Neuronal stem cell (in vitro differentiated cells): ENCODE results near the gene DPPA2. TPM values are rescaled to one million over a fixed set of nuclear protein-coding genes. Genes with fewer than 3 reads are reported as not detected.

Experiments
- DNase-seq: peaks from one replicate; pipeline ENCODE4 v3.0.0-alpha.2; 2013; ENCODE audit warnings: low spot score
- H2AFZ ChIP-seq: one replicate; pipeline ENCODE4 v1.6.1; 2013; ENCODE audit warnings: mild to moderate bottlenecking, low read length, inconsistent platforms
- H2AK5ac ChIP-seq: 2 replicates; pipeline ENCODE4 v1.6.1; 2013; ENCODE audit warnings: low read depth, mild to moderate bottlenecking, inconsistent platforms, low read length, moderate library complexity, mixed read lengths
- H2BK120ac ChIP-seq: 2 replicates; pipeline ENCODE4 v1.6.1; 2013; ENCODE audit warnings: low read depth, mild to moderate bottlenecking, inconsistent platforms, low read length, moderate library complexity, mixed read lengths
- H2BK12ac ChIP-seq: one replicate; pipeline ENCODE4 v1.6.1; 2013; ENCODE audit warnings: low read length, inconsistent platforms
- H2BK15ac ChIP-seq: 2 replicates; pipeline ENCODE4 v1.6.1; 2013; ENCODE audit warnings: mild to moderate bottlenecking, low read length, inconsistent platforms, mixed read lengths
- H2BK5ac ChIP-seq: one replicate; pipeline ENCODE4 v1.6.1; 2013; ENCODE audit warnings: inconsistent platforms, mild to moderate bottlenecking, low read length, moderate library complexity
- H3K14ac ChIP-seq: one replicate; pipeline ENCODE4 v1.6.1; 2013; ENCODE audit warnings: low read length, inconsistent platforms
- H3K18ac ChIP-seq: 2 replicates; pipeline ENCODE4 v1.6.1; 2013; ENCODE audit warnings: low read length, inconsistent platforms
- H3K23ac ChIP-seq: 2 replicates; pipeline ENCODE4 v1.6.1; 2013; ENCODE audit warnings: low read depth, mild to moderate bottlenecking, mixed read lengths, low read length, inconsistent platforms; ENCODE audit not compliant: poor library complexity
- H3K27ac ChIP-seq: replicated peaks from 3 replicates; pipeline ENCODE4 v1.5.1; 2013; ENCODE audit warnings: low read length, inconsistent platforms
- H3K27me3 ChIP-seq, 3 experiments: 2 replicates each; pipeline ENCODE4 v1.6.1; 2013; ENCODE audit warnings: low read length in 3 of 3, mild to moderate bottlenecking in 2 of 3, inconsistent platforms in 1 of 3, low read depth in 1 of 3, mixed read lengths in 1 of 3, moderate library complexity in 1 of 3; ENCODE audit not compliant: control insufficient read depth in 3 of 3, insufficient read depth in 3 of 3
- H3K36me3 ChIP-seq, 2 donors: replicated peaks in 1 of 2; 2 replicates each; pipeline ENCODE4 v1.6.1; 2013; ENCODE audit warnings: low read length in 2 of 2; ENCODE audit not compliant: control insufficient read depth in 2 of 2, insufficient read depth in 2 of 2
- H3K4ac ChIP-seq: 2 replicates; pipeline ENCODE4 v1.6.1; 2013; ENCODE audit warnings: inconsistent platforms, mild to moderate bottlenecking, low read length, moderate library complexity
- H3K4me1 ChIP-seq, 2 donors: 1 replicate in 1 of 2; 2 replicates in 1 of 2; pipeline ENCODE4 v1.6.1; 2013; ENCODE audit warnings: low read length in 2 of 2, low read depth in 1 of 2; ENCODE audit not compliant: control insufficient read depth in 2 of 2, insufficient read depth in 1 of 2
- H3K4me2 ChIP-seq: one replicate; pipeline ENCODE4 v1.6.1; 2013; ENCODE audit warnings: mild to moderate bottlenecking, low read length, inconsistent platforms; ENCODE audit not compliant: insufficient read depth, poor library complexity, severe bottlenecking
- H3K4me3 ChIP-seq, 2 donors: 2 replicates each; pipeline ENCODE4 v1.5.1; 2013; ENCODE audit warnings: low read length in 2 of 2, mild to moderate bottlenecking in 2 of 2, inconsistent platforms in 1 of 2, moderate library complexity in 1 of 2
- H3K79me1 ChIP-seq: one replicate; pipeline ENCODE4 v1.6.1; 2013; ENCODE audit warnings: low read depth, mild to moderate bottlenecking, inconsistent platforms, low read length, moderate library complexity
- H3K9ac ChIP-seq: one replicate; pipeline ENCODE4 v1.6.1; 2013; ENCODE audit warnings: mild to moderate bottlenecking, low read depth, low read length, inconsistent platforms; ENCODE audit not compliant: poor library complexity
- H3K9me3 ChIP-seq, 2 donors: replicated peaks in 1 of 2; 2 replicates each; pipeline versions ENCODE3 to v1.6.1; 2013; ENCODE audit warnings: low read length in 2 of 2, mild to moderate bottlenecking in 2 of 2, inconsistent platforms in 1 of 2, low read depth in 1 of 2, mixed read lengths in 1 of 2, moderate library complexity in 1 of 2; ENCODE audit not compliant: control insufficient read depth in 2 of 2, insufficient read depth in 1 of 2
- H4K8ac ChIP-seq: one replicate; pipeline ENCODE4 v1.6.1; 2013; ENCODE audit warnings: low read depth, mild to moderate bottlenecking, inconsistent platforms, low read length, moderate library complexity
- H4K91ac ChIP-seq: one replicate; pipeline ENCODE4 v1.6.1; 2013; ENCODE audit warnings: low read length, low read depth, mild to moderate bottlenecking, inconsistent platforms; ENCODE audit not compliant: poor library complexity
- WGBS, 2 donors: extraction: QIAGEN DNeasy Blood & Tissue Kit; methylation state at CpG; one replicate each; pipeline ENCODE4 v1.1.7; 2013; ENCODE audit warnings: missing lambda C conversion rate in 2 of 2, mixed read lengths in 1 of 2; ENCODE audit not compliant: insufficient read length in 2 of 2, insufficient replicate concordance in 1 of 2; ENCODE audit errors: extremely low coverage in 2 of 2; 5-methylcytosine and 5-hydroxymethylcytosine counted together
- small RNA-seq: library from polyadenylated mRNA; stranded (forward); fragments of <200 nt; extraction: miRNeasy Mini kit (QIAGEN cat#:217004); gene quantifications from one replicate; pipeline ENCODE3, GENCODE V24; 2013; ENCODE audit not compliant: insufficient read depth

The DPPA2 gene

DNA sequence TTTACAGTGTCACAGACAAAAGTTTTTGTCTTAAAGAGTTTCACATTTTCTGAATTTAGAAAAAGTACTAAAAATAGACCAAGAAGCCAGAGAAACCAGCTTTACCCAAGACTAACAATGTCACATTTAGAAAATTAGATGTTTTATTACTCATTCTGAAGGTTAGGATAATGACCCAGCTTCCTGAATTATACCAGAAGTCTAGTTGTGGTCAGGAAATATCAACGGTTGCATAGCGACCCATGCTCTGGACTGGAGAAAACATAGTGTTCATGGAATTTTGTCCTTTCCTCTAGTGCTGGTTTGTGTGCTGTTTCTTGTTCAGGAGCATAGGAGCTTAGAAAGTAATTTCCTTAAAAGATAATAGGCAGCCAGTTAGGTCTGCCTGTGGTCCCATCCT lies 59.0 kb downstream of the DPPA2 start:
- no peak for DNase-seq
- no peak overlapping the region for H2BK15ac ChIP-seq
- H2AK5ac ChIP-seq: no peak overlapping the region
- no peak overlapping the region for H4K8ac ChIP-seq
- H2BK5ac ChIP-seq: no peak overlapping the region
- WGBS, 2 donors: no CpG with 5 or more reads among the region's 2 CpGs
- no peak overlapping the region for H3K23ac ChIP-seq
- no peak overlapping the region for H2AFZ ChIP-seq
- H3K79me1 ChIP-seq: no peaks in the 10 kb centered on the region
- no peak overlapping the region for H3K4ac ChIP-seq
- H3K14ac ChIP-seq: no peak overlapping the region
- H3K4me3 ChIP-seq: no peak overlapping the region
- no peaks in the 10 kb centered on the region for H3K4me1 ChIP-seq
- no peak overlapping the region for H3K9ac ChIP-seq
- no peak overlapping the region for H3K27ac ChIP-seq
- no peak overlapping the region for H3K18ac ChIP-seq
- H2BK120ac ChIP-seq: no peak overlapping the region
- H4K91ac ChIP-seq: no peak overlapping the region
- no peaks in the 10 kb centered on the region for H3K27me3 ChIP-seq
- H3K4me2 ChIP-seq: no peak overlapping the region
- no peak overlapping the region for H2BK12ac ChIP-seq
- no peaks in the 10 kb centered on the region for H3K9me3 ChIP-seq
- H3K36me3 ChIP-seq: no peaks in the 10 kb centered on the region

DNA sequence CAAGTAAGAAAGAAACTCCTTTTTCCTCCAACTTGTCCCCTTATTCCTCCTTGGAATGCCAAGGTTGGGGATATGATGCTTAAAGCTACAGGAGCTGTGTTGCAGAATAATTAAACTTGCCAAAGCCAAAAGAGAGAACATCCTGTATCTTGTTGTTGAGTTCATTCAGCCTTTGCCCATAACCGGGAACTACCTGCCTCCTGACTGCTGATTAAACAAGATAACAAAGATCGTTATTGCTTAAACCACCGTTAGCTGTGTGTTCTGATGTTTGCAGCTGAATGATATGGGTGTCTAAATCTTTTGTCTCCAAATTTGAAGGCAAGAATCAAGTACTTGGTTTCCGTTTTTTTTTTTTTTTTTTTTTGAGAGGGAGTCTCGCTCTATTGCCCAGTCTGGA lies 61.5 kb downstream of the DPPA2 start:
- Histone ChIP-seq H3K4ac (no peak overlapping the region), H3K36me3 (no peaks in the 10 kb centered on the region), H2AFZ (no peak overlapping the region), H4K8ac (no peak overlapping the region), H3K9ac (no peak overlapping the region), H3K79me1 (no peaks in the 10 kb centered on the region), H4K91ac (no peak overlapping the region), H2BK120ac (no peak overlapping the region), H3K4me1 (no peaks in the 10 kb centered on the region), H3K4me3 (no peak overlapping the region), H2BK15ac (no peak overlapping the region), H3K27ac (no peak overlapping the region), H3K27me3 (no peaks in the 10 kb centered on the region), H3K9me3 (no peaks in the 10 kb centered on the region), H3K14ac (no peak overlapping the region), H3K4me2 (no peak overlapping the region), H2BK5ac (no peak overlapping the region), H3K18ac (no peak overlapping the region), H2BK12ac (no peak overlapping the region), H3K23ac (no peak overlapping the region), H2AK5ac (no peak overlapping the region)
- no peak for DNase-seq
- WGBS, 2 donors: no CpG with 5 or more reads among the region's 5 CpGs

DNA sequence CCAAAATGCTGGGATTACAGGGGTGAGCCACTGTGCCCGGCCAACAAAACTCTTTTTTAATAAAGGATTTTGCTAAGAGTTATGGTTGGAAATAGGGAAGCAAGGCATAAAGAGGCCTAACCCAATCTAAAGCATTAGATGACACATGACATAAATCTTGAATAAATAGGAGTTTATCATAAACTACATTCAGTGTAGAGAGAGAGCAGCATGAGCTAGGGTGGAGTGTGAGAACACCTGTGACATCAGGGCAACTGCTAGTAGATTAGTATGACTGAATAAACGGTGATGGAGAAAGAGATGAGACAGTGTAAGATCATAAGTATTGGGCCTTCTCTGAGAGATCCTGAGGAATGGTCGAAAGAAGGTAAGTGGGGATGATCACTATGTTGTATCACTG lies 63.7 kb downstream of the DPPA2 start:
- no peak overlapping the region for H3K9ac ChIP-seq
- no peak overlapping the region for H2BK15ac ChIP-seq
- no peak overlapping the region for H4K91ac ChIP-seq
- H3K4me3 ChIP-seq: no peak overlapping the region
- no peak overlapping the region for H3K4ac ChIP-seq
- no peak overlapping the region for H2BK5ac ChIP-seq
- no peak for DNase-seq
- H3K27ac ChIP-seq: no peak overlapping the region
- no peak overlapping the region for H4K8ac ChIP-seq
- no peaks in the 10 kb centered on the region for H3K4me1 ChIP-seq
- no peak overlapping the region for H3K14ac ChIP-seq
- H3K36me3 ChIP-seq: no peaks in the 10 kb centered on the region
- H3K18ac ChIP-seq: no peak overlapping the region
- H2BK12ac ChIP-seq: no peak overlapping the region
- H3K23ac ChIP-seq: no peak overlapping the region
- H3K9me3 ChIP-seq: no peaks in the 10 kb centered on the region
- no peak overlapping the region for H2BK120ac ChIP-seq
- H2AK5ac ChIP-seq: no peak overlapping the region
- no peak overlapping the region for H3K4me2 ChIP-seq
- no CpG with 5 or more reads among the region's 3 CpGs for WGBS, 2 donors
- H3K79me1 ChIP-seq: no peaks in the 10 kb centered on the region
- no peak overlapping the region for H2AFZ ChIP-seq
- H3K27me3 ChIP-seq: no peaks in the 10 kb centered on the region

Small RNA genes within 50 kb of the gene (small RNA-seq; reads per million reads assigned to genes)
- gene AC124945.1 (not detected), gene RF00017 (not detected)
